Measurements from ENCODE around the gene SLC45A1. TPM values are rescaled to one million over a fixed set of nuclear protein-coding genes. Genes with fewer than 3 reads are reported as not detected.

SLC45A1 gene
- polyA plus RNA-seq, 1 donor (not counting 4 experiments of a cell fraction or from before 2014, with no cell fraction given) = 0.14 TPM

DNA sequence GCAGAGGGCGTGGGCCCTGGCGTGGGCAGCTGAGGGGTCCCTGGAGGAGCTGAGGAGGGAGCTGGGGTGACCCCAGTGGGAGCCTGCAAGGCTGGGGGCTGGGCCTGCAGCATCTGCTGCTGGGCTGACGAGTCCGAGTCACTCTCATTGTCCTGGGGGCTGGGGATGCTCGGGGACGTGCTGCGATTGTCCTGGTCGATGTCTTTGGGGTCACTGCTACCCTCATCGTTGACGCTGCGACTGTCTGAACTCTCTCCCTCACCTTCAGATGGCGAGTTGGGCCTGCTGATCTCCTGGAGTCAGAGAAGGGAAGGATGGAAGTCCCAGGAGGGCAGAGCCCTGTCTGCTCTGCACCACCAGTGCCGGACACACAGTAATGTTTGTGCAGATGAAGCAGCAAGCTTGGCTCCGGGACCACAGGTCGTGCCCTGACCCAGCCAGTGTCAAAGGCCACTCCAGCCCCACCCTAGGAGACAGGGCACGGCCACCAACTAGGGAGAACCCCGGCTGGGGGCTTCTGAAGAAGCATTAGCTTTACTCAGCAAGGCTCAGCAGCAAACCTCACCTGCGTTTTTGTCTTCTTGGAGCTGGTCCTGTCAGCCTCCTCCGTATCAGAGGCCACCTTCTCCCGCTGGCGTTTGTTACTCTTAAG lies 43.4 kb downstream of the SLC45A1 start:
- TF ChIP-seq, protein P1, sequence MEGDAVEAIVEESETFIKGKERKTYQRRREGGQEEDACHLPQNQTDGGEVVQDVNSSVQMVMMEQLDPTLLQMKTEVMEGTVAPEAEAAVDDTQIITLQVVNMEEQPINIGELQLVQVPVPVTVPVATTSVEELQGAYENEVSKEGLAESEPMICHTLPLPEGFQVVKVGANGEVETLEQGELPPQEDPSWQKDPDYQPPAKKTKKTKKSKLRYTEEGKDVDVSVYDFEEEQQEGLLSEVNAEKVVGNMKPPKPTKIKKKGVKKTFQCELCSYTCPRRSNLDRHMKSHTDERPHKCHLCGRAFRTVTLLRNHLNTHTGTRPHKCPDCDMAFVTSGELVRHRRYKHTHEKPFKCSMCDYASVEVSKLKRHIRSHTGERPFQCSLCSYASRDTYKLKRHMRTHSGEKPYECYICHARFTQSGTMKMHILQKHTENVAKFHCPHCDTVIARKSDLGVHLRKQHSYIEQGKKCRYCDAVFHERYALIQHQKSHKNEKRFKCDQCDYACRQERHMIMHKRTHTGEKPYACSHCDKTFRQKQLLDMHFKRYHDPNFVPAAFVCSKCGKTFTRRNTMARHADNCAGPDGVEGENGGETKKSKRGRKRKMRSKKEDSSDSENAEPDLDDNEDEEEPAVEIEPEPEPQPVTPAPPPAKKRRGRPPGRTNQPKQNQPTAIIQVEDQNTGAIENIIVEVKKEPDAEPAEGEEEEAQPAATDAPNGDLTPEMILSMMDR (optimal IDR thresholded peaks at IDR 0.05 in 1 of 3, IDR thresholded peaks at IDR 0.05 in 1 of 3, conservative IDR thresholded peaks at IDR 0.05 in 1 of 3; ENCODE audit: extremely low read depth in 1 of 3, insufficient read depth in 2 of 3, low read length in 3 of 3) = no peak
- no peak for TF ChIP-seq EZH2 (IDR thresholded peaks at IDR 0.05; ENCODE audit: low read length)
- H2AFZ ChIP-seq (ENCODE audit: control insufficient read depth, low read length) = no peak overlapping the region

DNA sequence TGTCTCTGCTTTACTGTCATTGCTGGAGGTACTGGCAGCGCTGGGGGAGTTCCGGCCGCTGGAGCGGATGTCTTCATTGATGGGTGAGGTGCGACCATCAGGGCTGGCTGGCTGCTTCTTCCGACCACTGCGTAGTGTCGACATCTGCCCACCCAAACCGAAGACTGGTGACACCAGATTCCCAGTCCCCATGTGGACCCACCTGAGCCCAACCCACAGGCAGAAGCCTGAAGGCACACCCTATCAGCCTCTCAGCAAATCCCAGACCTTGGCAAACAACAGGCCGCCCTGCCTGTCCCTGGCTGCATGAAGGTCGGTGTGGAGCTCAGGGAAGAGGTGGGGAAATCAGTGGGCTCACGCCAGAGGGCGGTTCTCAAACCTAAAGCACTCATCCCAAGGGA lies 44.8 kb downstream of the SLC45A1 start:
- H3K36me3 ChIP-seq (ENCODE audit: control insufficient read depth in 2 of 2, extremely low read depth in 1 of 2, insufficient read depth in 2 of 2, low read length in 2 of 2) = peaks cover 32 to 35% of the 10 kb centered on the region in 2 experiments
- H3K4me1 ChIP-seq (ENCODE audit: control insufficient read depth, extremely low read depth, insufficient read depth, low read length) = no peaks in the 10 kb centered on the region
- no peaks in the 10 kb centered on the region for H4K20me1 ChIP-seq (ENCODE audit: control insufficient read depth, extremely low read depth, insufficient read depth, low read length)

More for the DNA sequence above, 43.4 kb downstream of the SLC45A1 start:
- Histone ChIP-seq H3K9ac (ENCODE audit: control insufficient read depth, extremely low read depth, insufficient read depth, low read length) (no peak overlapping the region), H4K20me1 (ENCODE audit: control insufficient read depth, extremely low read depth, insufficient read depth, low read length) (no peaks in the 10 kb centered on the region), H3K9me3 (ENCODE audit: control insufficient read depth, low read depth, low read length) (no peaks in the 10 kb centered on the region), H3K4me3 (ENCODE audit: control insufficient read depth in 2 of 3, extremely low read depth in 1 of 3, insufficient read depth in 2 of 3, low read depth in 1 of 3, low read length in 3 of 3) (no peak overlapping the region), H3K36me3 (ENCODE audit: control insufficient read depth in 2 of 2, extremely low read depth in 1 of 2, insufficient read depth in 2 of 2, low read length in 2 of 2) (peaks cover 33 to 42% of the 10 kb centered on the region in 2 experiments), H3K79me2 (ENCODE audit: control insufficient read depth, insufficient read depth, low read length) (peaks cover 2% of the 10 kb centered on the region), H3K4me1 (ENCODE audit: control insufficient read depth, extremely low read depth, insufficient read depth, low read length) (no peaks in the 10 kb centered on the region), H3K27me3 (ENCODE audit: control insufficient read depth, extremely low read depth, insufficient read depth, low read length) (no peaks in the 10 kb centered on the region), H3K4me2 (ENCODE audit: control insufficient read depth, extremely low read depth, insufficient read depth, low read depth, low read length) (no peak overlapping the region), H3K27ac (ENCODE audit: control insufficient read depth, insufficient read depth, low read length) (no peak overlapping the region), H3K9me1 (ENCODE audit: control insufficient read depth, extremely low read depth, insufficient read depth, low read length) (peaks cover 2% of the 10 kb centered on the region)
- DNase-seq (ENCODE audit: low read depth, low spot score) (no peak), FAIRE-seq (no peak)
- dilution Hi-C loops (cut with MboI; ENCODE audit: extremely low pct_ligation_motif_present, low sequenced_read_pairs) = no loop called here

More for the DNA sequence above, 44.8 kb downstream of the SLC45A1 start:
- Histone ChIP-seq H3K4me2 (ENCODE audit: control insufficient read depth, extremely low read depth, insufficient read depth, low read depth, low read length) (no peak overlapping the region), H3K27me3 (ENCODE audit: control insufficient read depth, extremely low read depth, insufficient read depth, low read length) (no peaks in the 10 kb centered on the region), H3K79me2 (ENCODE audit: control insufficient read depth, insufficient read depth, low read length) (peaks cover 4% of the 10 kb centered on the region), H2AFZ (ENCODE audit: control insufficient read depth, low read length) (no peak overlapping the region), H3K4me3 (ENCODE audit: control insufficient read depth in 2 of 3, extremely low read depth in 1 of 3, insufficient read depth in 2 of 3, low read depth in 1 of 3, low read length in 3 of 3) (no peak overlapping the region), H3K9me1 (ENCODE audit: control insufficient read depth, extremely low read depth, insufficient read depth, low read length) (peaks cover 3% of the 10 kb centered on the region), H3K27ac (ENCODE audit: control insufficient read depth, insufficient read depth, low read length) (no peak overlapping the region), H3K9ac (ENCODE audit: control insufficient read depth, extremely low read depth, insufficient read depth, low read length) (no peak overlapping the region), H3K9me3 (ENCODE audit: control insufficient read depth, low read depth, low read length) (no peaks in the 10 kb centered on the region)
- no peak for TF ChIP-seq EZH2 (IDR thresholded peaks at IDR 0.05; ENCODE audit: low read length)
- TF ChIP-seq, protein P1 (optimal IDR thresholded peaks at IDR 0.05 in 1 of 3, IDR thresholded peaks at IDR 0.05 in 1 of 3, conservative IDR thresholded peaks at IDR 0.05 in 1 of 3; ENCODE audit: extremely low read depth in 1 of 3, insufficient read depth in 2 of 3, low read length in 3 of 3) = no peak
- no peak for FAIRE-seq
- DNase-seq (ENCODE audit: low read depth, low spot score) = no peak
- dilution Hi-C loops (cut with MboI; ENCODE audit: extremely low pct_ligation_motif_present, low sequenced_read_pairs) = no loop called here
